Fibroblast of lung (primary cell): ENCODE measurements around the gene ABL1.

Experiments
- EZH2 ChIP-seq: IDR thresholded peaks from 2 replicates; pipeline ENCODE4 v1.5.1; 2012; ENCODE audit warnings: low read length, control low read depth, mild to moderate bottlenecking; ENCODE audit errors: missing control alignments
- TF ChIP-seq, protein P1 (sequence below), 2 donors: IDR thresholded peaks in 1 of 2; conservative IDR thresholded peaks in 1 of 2; 1 replicate in 1 of 2; 2 replicates in 1 of 2; pipeline ENCODE4 v1.5.1; 2011 to 2012; ENCODE audit warnings: low read length in 2 of 2, control low read depth in 1 of 2, inconsistent platforms in 1 of 2, low read depth in 1 of 2, mild to moderate bottlenecking in 1 of 2

DNA sequence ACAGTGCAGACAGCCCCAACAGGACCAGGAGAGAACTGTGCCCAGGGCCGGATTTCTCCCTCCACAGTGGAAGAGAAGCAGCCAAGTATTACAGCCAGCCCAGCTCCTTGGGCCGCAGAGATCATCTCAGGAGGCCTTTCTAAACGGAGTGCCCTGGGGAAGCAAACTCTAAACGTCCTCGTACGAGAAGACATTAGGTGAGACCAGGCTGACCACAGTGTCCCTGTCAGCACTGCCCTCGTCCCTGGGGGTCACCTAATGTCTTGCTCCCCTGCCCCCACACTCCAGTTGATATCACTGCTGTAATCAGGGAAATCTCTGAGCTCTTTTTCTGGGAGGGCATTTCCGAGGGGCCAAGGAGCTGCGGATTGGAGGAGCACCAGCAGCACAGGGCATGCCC is 55.1 kb downstream of the ABL1 start:
- TF ChIP-seq, protein P1, sequence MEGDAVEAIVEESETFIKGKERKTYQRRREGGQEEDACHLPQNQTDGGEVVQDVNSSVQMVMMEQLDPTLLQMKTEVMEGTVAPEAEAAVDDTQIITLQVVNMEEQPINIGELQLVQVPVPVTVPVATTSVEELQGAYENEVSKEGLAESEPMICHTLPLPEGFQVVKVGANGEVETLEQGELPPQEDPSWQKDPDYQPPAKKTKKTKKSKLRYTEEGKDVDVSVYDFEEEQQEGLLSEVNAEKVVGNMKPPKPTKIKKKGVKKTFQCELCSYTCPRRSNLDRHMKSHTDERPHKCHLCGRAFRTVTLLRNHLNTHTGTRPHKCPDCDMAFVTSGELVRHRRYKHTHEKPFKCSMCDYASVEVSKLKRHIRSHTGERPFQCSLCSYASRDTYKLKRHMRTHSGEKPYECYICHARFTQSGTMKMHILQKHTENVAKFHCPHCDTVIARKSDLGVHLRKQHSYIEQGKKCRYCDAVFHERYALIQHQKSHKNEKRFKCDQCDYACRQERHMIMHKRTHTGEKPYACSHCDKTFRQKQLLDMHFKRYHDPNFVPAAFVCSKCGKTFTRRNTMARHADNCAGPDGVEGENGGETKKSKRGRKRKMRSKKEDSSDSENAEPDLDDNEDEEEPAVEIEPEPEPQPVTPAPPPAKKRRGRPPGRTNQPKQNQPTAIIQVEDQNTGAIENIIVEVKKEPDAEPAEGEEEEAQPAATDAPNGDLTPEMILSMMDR (conservative IDR thresholded peaks at IDR 0.05 in 1 of 2, IDR thresholded peaks at IDR 0.05 in 1 of 2; ENCODE audit: low read depth in 1 of 2, low read length in 2 of 2): no peak
- no peak for TF ChIP-seq EZH2
